Posterior cingulate gyrus (tissue), 11 donors: ENCODE measurements around the gene RNU1-4.
A peak's percentile ranks its signal among the peaks of the same experiment; 100 is the strongest.
"Not testable (repeated sequence)": the region's sequence is repeated elsewhere in the genome, so short reads cannot be mapped to it uniquely, and the experiment has no call there.

Experiments used
- DNase-seq, 10 donors: peaks; one replicate each; pipeline versions ENCODE4 v3.0.0 to v3.0.0-alpha.2; 2020 to 2021; ENCODE audit warnings: mixed read lengths in 3 of 10
- intact Hi-C: fragments of 100-400 bp; cut with DNase I; formaldehyde crosslinking; loops from one replicate; pipeline ENCODE4 v1.15.1; 2023

Gene RNU1-4

GRCh38 chr1:16725439-16726245 is 14.7 kb upstream of the RNU1-4 start:
- DNase-seq: peak in 2 of 10 donors; percentile 3 to 30
- intact Hi-C loops: not testable (repeated sequence)

- peak in 6 of 10 donors; percentile 8 to 90 (median 42) for DNase-seq
These were observed 12.9 kb upstream of the RNU1-4 start for GRCh38 chr1:16727190-16728111.

GRCh38 chr1:16728243-16728949 is 11.9 kb upstream of the RNU1-4 start:
- peak in 3 of 10 donors; percentile 34 to 55 (median 39) for DNase-seq
- intact Hi-C loops: not testable (repeated sequence)

More at GRCh38 chr1:16727190-16728111, 12.9 kb upstream of the RNU1-4 start:
- intact Hi-C loops: no loop called here

DNA sequence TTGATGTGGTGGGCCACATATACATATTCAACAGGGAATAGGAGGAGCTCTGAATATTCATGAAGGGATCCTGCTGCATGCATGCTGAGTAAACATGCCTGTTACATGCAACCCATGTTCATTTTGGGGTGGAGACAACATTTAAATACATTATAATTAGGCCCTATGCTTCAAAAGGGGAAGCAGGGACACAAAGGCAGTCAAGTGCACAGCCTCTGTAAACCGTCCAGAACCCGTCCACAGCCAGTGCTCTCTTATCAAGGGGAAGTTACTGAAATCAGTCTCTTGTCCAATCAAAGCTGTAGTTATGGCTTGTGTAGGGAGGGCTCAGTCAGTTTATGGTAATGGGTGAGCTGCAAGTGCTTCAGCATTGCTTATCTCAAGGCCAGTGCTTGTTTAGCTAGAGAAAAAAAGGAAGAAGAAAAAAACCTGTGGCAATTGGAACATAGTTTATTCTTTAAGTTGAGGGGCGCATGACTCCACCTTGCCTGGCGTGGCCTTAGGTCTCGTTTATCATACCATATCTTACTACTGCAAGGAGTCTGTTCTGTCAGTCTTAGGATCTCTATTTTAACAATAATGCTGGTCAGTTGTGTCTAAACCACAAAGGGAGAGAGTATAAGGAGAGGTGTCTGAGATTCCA is 7.9 kb upstream of the RNU1-4 start:
- peak in 1 of 10 donors; percentile 29 for DNase-seq
- intact Hi-C loops: not testable (repeated sequence)

DNA sequence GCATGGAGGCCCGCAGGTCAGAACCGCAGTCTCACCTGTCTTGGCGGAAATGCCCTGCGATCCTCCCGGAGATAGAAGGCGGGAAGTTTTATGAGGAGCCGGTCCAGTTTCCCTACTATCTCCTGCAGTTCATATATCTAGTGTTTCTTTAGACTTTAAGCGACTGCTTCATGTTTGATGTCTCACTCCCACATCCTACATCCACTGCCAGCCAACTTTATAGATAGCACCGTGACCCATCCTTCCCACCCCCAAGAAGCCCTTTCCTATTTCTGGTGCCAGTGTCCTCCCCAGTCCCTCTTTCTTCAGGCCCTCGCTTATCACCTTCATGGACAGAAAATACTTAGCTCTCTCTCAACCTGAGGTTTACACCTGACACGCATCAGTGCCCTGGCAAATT is 914 bp downstream of the RNU1-4 start:
- intact Hi-C loops, DNase-seq: not testable (repeated sequence)

GRCh38 chr1:16747660-16748059 is 7.3 kb downstream of the RNU1-4 start:
- intact Hi-C loops: not testable (repeated sequence)

DNA sequence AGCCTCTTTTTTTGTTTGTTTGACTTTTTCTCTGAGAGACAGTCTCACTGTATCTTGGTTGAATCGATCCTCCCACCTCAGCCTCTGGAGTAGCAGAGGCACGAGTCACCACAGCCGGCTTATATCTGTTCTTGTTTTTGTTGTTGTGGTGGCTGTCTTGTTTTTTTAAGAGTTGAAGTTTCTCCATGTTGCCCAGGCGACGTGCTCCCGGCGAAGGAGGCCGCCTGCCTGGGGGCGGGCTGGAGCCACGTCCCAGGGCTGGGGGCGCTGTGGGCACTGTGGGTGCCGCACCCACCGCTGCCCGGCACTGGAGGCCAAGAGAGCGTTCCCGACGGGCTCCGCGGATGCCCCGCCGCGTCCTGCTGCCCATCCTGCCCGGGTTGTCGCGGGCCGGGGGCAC is 8.4 kb downstream of the RNU1-4 start:
- peak in 2 of 10 donors; percentile 26 to 40 for DNase-seq
- intact Hi-C loops: not testable (repeated sequence)

More at GRCh38 chr1:16747660-16748059, 7.3 kb downstream of the RNU1-4 start:
- not testable (repeated sequence) for DNase-seq

DNA sequence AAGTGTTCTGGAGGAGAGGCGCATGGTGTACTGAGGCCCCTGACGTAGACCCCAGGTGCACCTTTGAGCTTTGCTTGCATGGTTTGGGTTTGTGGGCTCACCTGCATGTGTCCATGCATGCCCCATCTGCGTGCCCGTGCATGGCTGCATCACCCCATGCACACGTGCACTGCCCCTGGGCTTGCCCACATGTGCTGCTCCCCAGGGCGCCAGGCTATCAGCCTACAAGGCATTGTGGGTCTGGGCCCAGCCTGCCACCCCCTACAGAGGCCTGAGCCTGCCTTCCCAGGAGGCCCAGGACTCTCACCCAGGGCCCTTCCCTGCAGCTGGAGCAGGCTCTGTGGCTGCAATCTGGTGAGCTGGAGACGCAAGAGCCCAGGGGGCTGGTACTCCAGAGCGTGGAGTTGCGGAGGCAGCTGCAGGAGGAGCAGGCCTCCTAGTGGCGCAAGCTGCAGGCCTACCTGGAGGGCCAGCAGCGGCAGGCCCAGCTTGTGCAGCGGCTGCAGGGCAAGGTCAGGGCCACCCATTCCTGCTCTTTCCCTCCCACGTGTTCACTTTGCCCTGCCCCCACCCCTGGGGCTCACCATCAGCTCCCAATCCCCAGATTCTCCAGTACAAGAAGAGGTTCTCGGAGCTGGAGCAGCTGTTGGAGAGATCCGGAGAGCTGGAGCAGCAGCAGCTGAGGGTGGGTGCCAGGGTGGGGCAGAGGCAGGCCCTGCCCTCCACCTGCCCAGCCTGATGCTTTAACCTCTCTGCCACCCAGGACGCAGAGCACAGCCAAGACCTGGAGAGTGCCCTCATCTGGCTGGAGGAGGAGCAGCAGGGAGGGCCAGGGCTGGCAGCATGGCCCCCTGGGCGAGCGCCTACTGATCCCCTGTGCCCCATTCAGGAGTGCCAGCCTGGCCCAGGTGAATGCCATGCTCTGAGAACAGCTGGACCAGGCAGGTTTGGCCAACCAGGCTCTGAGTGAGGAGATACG is 9.9 kb downstream of the RNU1-4 start:
- intact Hi-C loops, DNase-seq: not testable (repeated sequence)

GRCh38 chr1:16752770-16753169 is 12.5 kb downstream of the RNU1-4 start:
- DNase-seq, intact Hi-C loops: not testable (repeated sequence)

DNA sequence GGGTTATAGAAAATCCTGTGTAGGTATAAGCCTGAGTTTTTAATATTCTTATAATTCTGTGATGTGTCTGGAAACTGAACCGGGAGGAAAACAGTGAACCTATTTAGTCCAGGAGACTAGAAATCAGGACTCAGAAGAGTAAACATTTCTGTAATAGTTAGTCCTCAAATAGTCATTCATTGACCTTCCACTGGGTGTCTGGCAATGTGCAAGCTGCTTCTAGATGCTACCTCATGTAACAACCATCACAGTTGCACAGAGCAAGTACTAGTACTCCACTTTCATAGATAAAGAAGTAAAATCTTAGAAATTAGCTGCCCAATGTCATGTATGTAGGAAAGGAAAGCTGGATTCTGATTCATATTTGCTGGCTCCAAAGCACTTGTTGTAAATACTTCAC is 15.1 kb downstream of the RNU1-4 start:
- intact Hi-C loops, DNase-seq: not testable (repeated sequence)

DNA sequence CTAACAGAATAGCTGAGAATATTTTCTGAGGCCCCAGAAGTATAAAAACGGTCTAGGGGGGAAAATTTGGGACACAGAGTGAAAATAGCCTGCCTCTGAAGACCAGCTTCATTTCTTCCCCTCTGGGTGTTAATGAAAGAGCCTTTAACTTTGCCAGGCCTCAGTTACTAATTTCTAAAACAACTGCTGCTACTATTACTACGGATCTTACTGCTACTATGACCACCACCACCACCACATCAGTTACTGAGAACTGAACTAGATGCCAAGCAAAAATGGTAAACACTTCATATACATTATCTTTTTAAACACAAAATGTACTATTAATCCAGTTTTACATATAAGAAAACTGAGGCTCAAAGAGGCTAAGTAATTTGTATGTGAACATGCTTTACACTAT is 15.6 kb downstream of the RNU1-4 start:
- intact Hi-C loops, DNase-seq: not testable (repeated sequence)

- intact Hi-C loops, DNase-seq: not testable (repeated sequence)
These were observed 17.3 kb downstream of the RNU1-4 start for GRCh38 chr1:16757574-16757973.

GRCh38 chr1:16758060-16758459 is 17.7 kb downstream of the RNU1-4 start:
- intact Hi-C loops: not testable (repeated sequence)
- peak in 1 of 10 donors; percentile 51 for DNase-seq

DNA sequence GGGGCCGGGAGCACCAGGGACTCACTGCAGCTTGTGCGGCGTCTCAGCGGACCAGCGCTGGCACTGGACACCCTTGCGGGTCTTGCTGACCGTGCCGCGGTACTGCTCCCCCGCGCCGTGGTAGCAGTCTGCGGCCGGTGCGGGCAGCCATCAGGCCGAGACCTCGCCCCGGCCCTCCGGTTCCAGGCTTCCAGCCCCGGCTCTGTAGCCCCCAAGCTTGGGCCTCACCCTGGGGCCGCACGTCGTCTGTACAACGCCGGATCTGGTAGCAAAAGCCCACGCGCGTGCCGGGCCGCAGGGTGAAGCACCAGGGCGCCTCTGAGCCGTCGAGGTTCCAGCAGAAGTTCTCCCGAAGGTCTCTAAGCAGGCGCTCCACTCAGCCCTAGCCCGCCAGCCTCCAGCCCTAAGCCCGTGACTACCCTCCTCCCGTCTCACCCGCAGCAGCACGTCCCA is 18.8 kb downstream of the RNU1-4 start:
- intact Hi-C loops: not testable (repeated sequence)
- DNase-seq: peak in 2 of 10 donors; percentile 53 to 85

DNA sequence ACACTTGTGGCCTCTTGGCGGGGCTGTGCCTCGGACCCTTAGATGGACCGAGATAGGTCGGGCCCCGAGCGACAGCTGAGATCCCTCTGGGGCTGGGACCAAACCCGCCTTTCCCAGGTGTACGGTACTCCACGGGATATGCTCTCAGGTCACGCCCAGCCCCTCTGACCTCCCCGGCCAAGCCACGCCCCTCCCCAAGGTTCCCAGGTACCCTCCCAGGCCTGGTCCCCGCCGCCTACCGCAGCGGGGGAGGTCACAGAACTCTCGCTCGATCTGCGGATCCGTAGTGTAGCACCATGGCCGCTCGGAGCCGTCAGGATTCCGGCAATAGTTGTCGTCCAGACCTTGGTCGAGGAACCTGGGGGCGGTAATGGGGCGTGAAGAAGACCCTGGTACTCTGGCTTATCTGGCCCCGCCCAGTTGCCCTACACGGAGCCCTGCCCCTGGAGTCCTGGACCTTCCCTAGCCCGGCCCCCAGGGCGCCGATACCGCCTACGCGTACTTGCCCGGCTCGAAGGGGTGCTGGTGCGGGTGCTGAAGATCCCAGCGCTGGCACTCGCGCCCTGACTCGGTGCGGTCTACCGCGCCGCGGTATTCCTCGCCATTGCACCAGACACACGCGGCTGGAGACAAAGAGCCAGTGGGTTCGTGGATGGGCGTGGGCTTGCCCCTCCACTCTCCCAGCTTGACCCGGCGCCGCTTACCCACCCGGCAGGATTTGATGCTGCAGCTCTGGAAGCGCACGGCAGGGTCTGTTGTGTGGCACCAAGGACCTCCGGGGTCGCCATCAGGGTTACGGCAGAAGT is 19.5 kb downstream of the RNU1-4 start:
- DNase-seq: peak in 2 of 10 donors; percentile 55 to 63
- intact Hi-C loops: not testable (repeated sequence)

DNA sequence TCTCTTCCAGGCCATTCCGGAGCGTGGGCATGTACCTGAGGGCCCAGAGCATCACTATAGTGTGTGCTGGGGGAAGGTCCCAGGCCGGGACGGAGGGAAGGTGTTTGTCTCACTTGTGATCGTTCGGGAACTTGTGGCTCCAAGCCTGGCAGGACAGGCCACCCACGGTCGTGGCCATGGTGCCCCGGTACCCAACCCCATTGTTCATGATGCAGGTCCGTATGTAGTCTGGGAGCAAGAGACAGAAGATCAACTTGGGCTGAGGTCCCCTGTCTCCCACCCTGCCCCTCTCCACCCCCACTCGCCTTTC is 20.1 kb downstream of the RNU1-4 start:
- DNase-seq, intact Hi-C loops: not testable (repeated sequence)

GRCh38 chr1:16760801-16761200 is 20.5 kb downstream of the RNU1-4 start:
- peak in 1 of 10 donors; percentile 73 for DNase-seq

More at GRCh38 chr1:16760801-16761200, 20.5 kb downstream of the RNU1-4 start:
- intact Hi-C loops: not testable (repeated sequence)
